SK-N-MC (cell line): Measurements from ENCODE around the gene DMAC2.

Source experiments
- EZH2 ChIP-seq: fragments of 200-600 bp; sonication (generic); IDR thresholded peaks from one replicate; pipeline ENCODE4 v1.6.1; 2017; ENCODE audit warnings: antibody characterized with exemption
- POLR2AphosphoS5 ChIP-seq: IDR thresholded peaks from 2 replicates; pipeline ENCODE4 v1.6.1; 2012; ENCODE audit warnings: mild to moderate bottlenecking, low read depth, low read length, borderline replicate concordance

DNA sequence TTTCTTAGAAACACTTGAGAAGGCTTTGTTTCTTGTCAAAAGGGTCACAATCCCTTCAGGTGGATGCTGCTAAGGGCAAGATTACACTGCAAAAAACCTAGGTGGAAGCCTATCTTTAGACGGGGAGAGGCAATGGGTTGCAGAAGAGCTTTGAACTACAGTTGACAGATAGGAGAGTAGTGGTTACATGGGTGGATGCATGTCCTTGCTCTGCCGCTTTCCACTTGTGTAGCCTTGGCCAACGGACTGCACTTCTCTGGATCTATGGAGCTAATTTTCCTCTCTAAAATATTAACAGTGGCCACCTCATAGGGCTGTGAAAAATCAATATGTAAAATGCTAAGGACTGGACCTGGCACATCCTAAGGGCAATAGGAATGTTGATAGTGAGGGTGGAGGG lies 41.1 kb downstream of the DMAC2 start:
- no peak for TF ChIP-seq EZH2
- TF ChIP-seq POLR2AphosphoS5 = no peak
